CD14-positive monocyte (primary cell): Measurements from ENCODE around the gene SH2D2A. TPM values are rescaled to one million over a fixed set of nuclear protein-coding genes. Genes with fewer than 3 reads are reported as not detected.
A peak's percentile ranks its signal among the peaks of the same experiment; 100 is the strongest.

Source experiments
- DNase-seq, 3 donors: peaks; one replicate each; pipeline ENCODE4 v3.0.0-alpha.2; 2011 to 2022
- H2AFZ ChIP-seq: 2 replicates; pipeline ENCODE4 v1.6.0; 2012; ENCODE audit warnings: mild to moderate bottlenecking, low read depth, low read length, inconsistent platforms; ENCODE audit not compliant: insufficient read depth, poor library complexity, severe bottlenecking
- H3K27ac ChIP-seq, 2 donors: 1 replicate in 1 of 2; 2 replicates in 1 of 2; pipeline ENCODE4 v1.5.1; 2012 to 2013; ENCODE audit warnings: low read length in 2 of 2, control low read depth in 1 of 2, inconsistent platforms in 1 of 2, low read depth in 1 of 2, mild to moderate bottlenecking in 1 of 2
- H3K27me3 ChIP-seq, 2 donors: one replicate each; pipeline versions ENCODE4 v1.6.0 to v1.6.1; 2011 to 2013; ENCODE audit warnings: low read length in 2 of 2; ENCODE audit not compliant: control insufficient read depth in 2 of 2, insufficient read depth in 2 of 2
- H3K36me3 ChIP-seq, 2 donors: replicated peaks in 1 of 2; 1 replicate in 1 of 2; 2 replicates in 1 of 2; pipeline versions ENCODE4 v1.5.1 to v1.6.1; 2012 to 2013; ENCODE audit warnings: low read length in 2 of 2, control low read depth in 1 of 2, inconsistent platforms in 1 of 2, mild to moderate bottlenecking in 1 of 2; ENCODE audit not compliant: insufficient read depth in 2 of 2, control insufficient read depth in 1 of 2
- H3K4me1 ChIP-seq, 2 donors: 1 replicate in 1 of 2; 2 replicates in 1 of 2; pipeline versions ENCODE4 v1.5.1 to v1.6.1; 2012 to 2013; ENCODE audit warnings: low read length in 2 of 2, control low read depth in 1 of 2, inconsistent platforms in 1 of 2, mild to moderate bottlenecking in 1 of 2, moderate library complexity in 1 of 2; ENCODE audit not compliant: insufficient read depth in 2 of 2, control insufficient read depth in 1 of 2
- H3K4me2 ChIP-seq: replicated peaks from 2 replicates; pipeline ENCODE3; 2012; ENCODE audit warnings: low read length, moderate library complexity, mild to moderate bottlenecking; ENCODE audit not compliant: poor library complexity, severe bottlenecking; ENCODE audit errors: extremely low read depth
- H3K4me3 ChIP-seq, 3 experiments: fragments of 200-600 bp in 1 of 3; sonication (generic) in 1 of 3; replicated peaks in 1 of 3; 1 replicate in 2 of 3; 2 replicates in 1 of 3; pipeline ENCODE4 v1.5.1; 2011 to 2013; ENCODE audit warnings: low read length in 3 of 3, mild to moderate bottlenecking in 3 of 3, control low read depth in 2 of 3, low read depth in 2 of 3, inconsistent platforms in 1 of 3, moderate library complexity in 1 of 3
- H3K79me2 ChIP-seq: 2 replicates; pipeline ENCODE4 v1.6.0; 2012; ENCODE audit warnings: mild to moderate bottlenecking, control low read depth, inconsistent platforms, low read length, moderate library complexity; ENCODE audit not compliant: insufficient read depth
- H3K9ac ChIP-seq: 2 replicates; pipeline ENCODE4 v1.6.0; 2017; ENCODE audit warnings: low read length, mild to moderate bottlenecking; ENCODE audit not compliant: insufficient read depth, poor library complexity, severe bottlenecking
- H3K9me3 ChIP-seq, 2 donors: replicated peaks in 1 of 2; 1 replicate in 1 of 2; 2 replicates in 1 of 2; pipeline versions ENCODE4 v1.5.1 to v1.6.1; 2012 to 2013; ENCODE audit warnings: low read length in 2 of 2, control low read depth in 1 of 2; ENCODE audit not compliant: control insufficient read depth in 1 of 2, insufficient read depth in 1 of 2
- H4K20me1 ChIP-seq: 2 replicates; pipeline ENCODE4 v1.6.0; 2012; ENCODE audit warnings: mild to moderate bottlenecking, low read length, control low read depth, moderate library complexity; ENCODE audit not compliant: insufficient read depth
- H3K27ac Mint-ChIP-seq, 7 donors: one replicate each; pipeline ENCODE4 v1.8.0; 2020; ENCODE audit warnings: mild to moderate bottlenecking in 7 of 7, mixed read lengths in 7 of 7, moderate library complexity in 6 of 7, inconsistent platforms in 2 of 7
- H3K27me3 Mint-ChIP-seq, 3 donors: one replicate each; pipeline ENCODE4 v1.8.0; 2021 to 2022; ENCODE audit warnings: low read depth in 3 of 3, mild to moderate bottlenecking in 3 of 3, mixed read lengths in 3 of 3, moderate library complexity in 3 of 3, inconsistent platforms in 1 of 3
- H3K36me3 Mint-ChIP-seq, 2 donors: one replicate each; pipeline ENCODE4 v1.8.0; 2020; ENCODE audit warnings: mixed read lengths in 2 of 2, inconsistent platforms in 1 of 2, mild to moderate bottlenecking in 1 of 2
- H3K4me1 Mint-ChIP-seq: one replicate; pipeline ENCODE4 v1.8.0; 2020; ENCODE audit warnings: mild to moderate bottlenecking, mixed read lengths
- H3K4me3 Mint-ChIP-seq, 2 donors: one replicate each; pipeline ENCODE4 v1.8.0; 2020; ENCODE audit warnings: mild to moderate bottlenecking in 2 of 2, mixed read lengths in 2 of 2, moderate library complexity in 1 of 2
- H3K9me3 Mint-ChIP-seq, 7 donors: one replicate each; pipeline ENCODE4 v1.8.0; 2020 to 2022; ENCODE audit warnings: mixed read lengths in 7 of 7, mild to moderate bottlenecking in 6 of 7, moderate library complexity in 6 of 7, inconsistent platforms in 2 of 7
- WGBS: methylation state at CpG from one replicate; pipeline ENCODE4 v1.1.5; 2013; ENCODE audit warnings: missing lambda C conversion rate; ENCODE audit not compliant: insufficient coverage; 5-methylcytosine and 5-hydroxymethylcytosine counted together
- intact Hi-C, 2 donors: fragments of 100-400 bp; cut with micrococcal nuclease; formaldehyde crosslinking; loops; one replicate each; pipeline versions ENCODE4 v1.15.0 to v1.15.1; 2023
- polyA plus RNA-seq, 3 donors: library from polyadenylated mRNA; depleted of rRNA in 1 of 3; unstranded in 2 of 3; stranded (reverse) in 1 of 3; fragments of 300-500 nt in 2 of 3; fragments of >200 nt in 1 of 3; fragmentation: Illumina TruSeq in 2 of 3; gene quantifications; 1 replicate in 2 of 3; 2 replicates in 1 of 3; pipeline ENCODE4 v1.2.3, GENCODE V29; 2012 to 2021
- TF ChIP-seq, protein P1 (sequence below): fragments of 200-600 bp; IDR thresholded peaks from one replicate; pipeline ENCODE4 v1.8.0; 2022; ENCODE audit warnings: antibody characterized with exemption, mild to moderate bottlenecking

Gene SH2D2A
- polyA plus RNA-seq, 3 donors = 0.17 to 0.20 TPM; not detected in 1

DNA sequence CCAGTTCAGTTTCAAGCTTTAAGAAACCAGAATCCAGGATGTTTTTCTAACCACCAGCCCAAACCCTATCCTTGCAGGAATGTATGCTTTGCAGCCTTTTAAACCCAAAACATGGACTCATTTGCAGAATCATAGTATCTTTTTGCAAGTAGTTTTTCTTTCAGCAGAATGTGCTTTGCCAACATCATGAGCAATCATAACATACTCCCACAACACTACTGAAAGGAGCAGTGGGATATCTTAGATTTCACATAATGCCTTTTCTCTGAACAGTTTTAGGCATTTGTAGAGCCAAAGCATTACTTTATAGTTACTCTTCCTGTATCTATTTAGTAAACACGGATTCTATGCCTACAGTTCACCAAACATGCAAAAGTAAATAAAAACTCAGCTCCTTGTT, 10.0 kb upstream of the SH2D2A start:
- Histone ChIP-seq H3K36me3 (no peaks in the 10 kb centered on the region), H3K27ac (no peak overlapping the region), H3K4me3 (no peak overlapping the region), H2AFZ (no peak overlapping the region), H3K4me1 (no peaks in the 10 kb centered on the region), H3K79me2 (no peaks in the 10 kb centered on the region), H3K4me2 (no peak overlapping the region), H3K9me3 (no peaks in the 10 kb centered on the region), H3K9ac (no peak overlapping the region), H4K20me1 (no peaks in the 10 kb centered on the region), H3K27me3 (peaks cover 0 to 3% of the 10 kb centered on the region in 2 donors)
- TF ChIP-seq, protein P1, sequence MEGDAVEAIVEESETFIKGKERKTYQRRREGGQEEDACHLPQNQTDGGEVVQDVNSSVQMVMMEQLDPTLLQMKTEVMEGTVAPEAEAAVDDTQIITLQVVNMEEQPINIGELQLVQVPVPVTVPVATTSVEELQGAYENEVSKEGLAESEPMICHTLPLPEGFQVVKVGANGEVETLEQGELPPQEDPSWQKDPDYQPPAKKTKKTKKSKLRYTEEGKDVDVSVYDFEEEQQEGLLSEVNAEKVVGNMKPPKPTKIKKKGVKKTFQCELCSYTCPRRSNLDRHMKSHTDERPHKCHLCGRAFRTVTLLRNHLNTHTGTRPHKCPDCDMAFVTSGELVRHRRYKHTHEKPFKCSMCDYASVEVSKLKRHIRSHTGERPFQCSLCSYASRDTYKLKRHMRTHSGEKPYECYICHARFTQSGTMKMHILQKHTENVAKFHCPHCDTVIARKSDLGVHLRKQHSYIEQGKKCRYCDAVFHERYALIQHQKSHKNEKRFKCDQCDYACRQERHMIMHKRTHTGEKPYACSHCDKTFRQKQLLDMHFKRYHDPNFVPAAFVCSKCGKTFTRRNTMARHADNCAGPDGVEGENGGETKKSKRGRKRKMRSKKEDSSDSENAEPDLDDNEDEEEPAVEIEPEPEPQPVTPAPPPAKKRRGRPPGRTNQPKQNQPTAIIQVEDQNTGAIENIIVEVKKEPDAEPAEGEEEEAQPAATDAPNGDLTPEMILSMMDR = no peak
- no peak overlapping the region for H3K4me3 Mint-ChIP-seq
- peak overlapping the region in 1 of 7 donors; percentile 22 for H3K27ac Mint-ChIP-seq
- peaks cover 12 to 20% (median 12%) of the 10 kb centered on the region in 3 donors for H3K27me3 Mint-ChIP-seq
- intact Hi-C loops = no loop called here
- no peak for DNase-seq
- no CpG with 5 or more reads among the region's 1 CpG for WGBS
- H3K4me1 Mint-ChIP-seq = no peaks in the 10 kb centered on the region
- H3K9me3 Mint-ChIP-seq = peaks cover 0 to 3% (median 0%) of the 10 kb centered on the region in 7 donors
- no peaks in the 10 kb centered on the region for H3K36me3 Mint-ChIP-seq

DNA sequence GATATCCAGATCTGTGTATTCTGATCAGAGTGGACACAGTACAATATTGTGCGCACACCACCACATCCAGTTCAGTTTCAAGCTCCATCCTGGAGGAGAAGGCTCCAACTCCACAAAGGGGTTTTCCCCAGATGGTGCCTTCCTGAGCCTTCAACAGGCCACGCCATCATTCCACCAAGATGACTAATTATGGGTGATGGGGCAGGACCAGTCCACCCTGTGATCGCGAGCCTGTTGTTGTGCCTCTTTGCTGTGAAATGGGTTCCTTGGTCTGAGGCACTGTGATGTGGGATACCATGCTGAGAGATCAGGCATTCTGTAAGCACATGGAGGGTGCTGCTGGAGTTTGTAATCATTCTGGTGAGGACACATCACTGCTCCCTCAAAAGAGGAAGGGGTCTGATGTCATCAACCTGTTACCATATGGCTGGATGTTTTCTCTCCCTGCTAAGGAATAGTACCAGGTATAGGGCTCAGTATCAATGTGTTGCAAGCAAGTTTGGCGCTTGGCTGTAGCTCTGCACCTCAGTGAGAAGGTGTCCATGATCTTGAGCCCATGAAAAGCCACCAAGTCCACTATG, 6.7 kb upstream of the SH2D2A start:
- no peak overlapping the region for H3K4me2 ChIP-seq
- no peak overlapping the region for H3K27ac ChIP-seq
- no peak overlapping the region for H2AFZ ChIP-seq
- TF ChIP-seq, protein P1 = no peak
- H3K9me3 Mint-ChIP-seq = peaks cover 0 to 3% (median 0%) of the 10 kb centered on the region in 7 donors
- WGBS = 97% methylated on average over 3 of the region's 5 CpGs
- peaks cover 14 to 26% (median 22%) of the 10 kb centered on the region in 3 donors for H3K27me3 Mint-ChIP-seq
- H3K9me3 ChIP-seq = no peaks in the 10 kb centered on the region
- no peaks in the 10 kb centered on the region for H3K4me1 Mint-ChIP-seq
- H3K36me3 Mint-ChIP-seq = no peaks in the 10 kb centered on the region
- no peak overlapping the region for H3K27ac Mint-ChIP-seq
- peaks cover 3 to 7% of the 10 kb centered on the region in 2 donors for H3K27me3 ChIP-seq
- H3K4me3 Mint-ChIP-seq = no peak overlapping the region
- H3K4me3 ChIP-seq = no peak overlapping the region
- intact Hi-C loops = no loop called here
- no peaks in the 10 kb centered on the region for H4K20me1 ChIP-seq
- no peak overlapping the region for H3K9ac ChIP-seq
- no peaks in the 10 kb centered on the region for H3K79me2 ChIP-seq
- no peaks in the 10 kb centered on the region for H3K36me3 ChIP-seq
- H3K4me1 ChIP-seq = no peaks in the 10 kb centered on the region
- DNase-seq = no peak
